ENCODE measurements around the gene KNDC1.

DNA sequence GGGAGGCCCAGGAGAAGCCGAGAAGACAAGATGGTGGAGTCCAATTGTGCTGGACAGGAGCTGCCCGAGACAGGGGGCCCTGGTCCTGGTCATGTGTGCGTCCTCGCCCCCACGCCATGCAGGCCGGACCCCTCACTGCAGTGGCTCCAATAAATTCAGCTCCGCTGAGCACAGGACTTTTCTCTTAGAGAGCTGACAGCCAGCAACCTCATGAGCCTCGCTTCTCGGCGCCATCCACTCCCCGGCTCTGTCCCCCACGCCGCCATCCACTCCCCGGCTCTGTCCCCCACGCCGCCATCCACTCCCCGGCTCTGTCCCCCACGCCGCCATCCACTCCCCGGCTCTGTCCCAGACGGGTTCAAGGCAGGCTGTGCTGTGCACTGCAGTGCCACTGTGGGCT is 67.2 kb downstream of the KNDC1 start:
- TF ChIP-seq SUZ12 (IDR thresholded peaks at IDR 0.05) (no peak), ELF4 (IDR thresholded peaks at IDR 0.05) (no peak), FOXK2 (IDR thresholded peaks at IDR 0.05) (no peak), ARNT (IDR thresholded peaks at IDR 0.05) (no peak), FOXM1 (IDR thresholded peaks at IDR 0.05; ENCODE audit: borderline replicate concordance) (no peak), SP1 (IDR thresholded peaks at IDR 0.05) (no peak), BHLHE40 (IDR thresholded peaks at IDR 0.05; ENCODE audit: borderline replicate concordance) (no peak), NFRKB (IDR thresholded peaks at IDR 0.05) (no peak), LEF1 (IDR thresholded peaks at IDR 0.05; ENCODE audit: borderline replicate concordance) (no peak), CTBP1 (IDR thresholded peaks at IDR 0.05; ENCODE audit: borderline replicate concordance) (no peak), L3MBTL2 (conservative IDR thresholded peaks at IDR 0.05) (no peak), TARDBP (IDR thresholded peaks at IDR 0.05) (no peak), ZNF384 (IDR thresholded peaks at IDR 0.05) (no peak)
- TF ChIP-seq, protein P1, sequence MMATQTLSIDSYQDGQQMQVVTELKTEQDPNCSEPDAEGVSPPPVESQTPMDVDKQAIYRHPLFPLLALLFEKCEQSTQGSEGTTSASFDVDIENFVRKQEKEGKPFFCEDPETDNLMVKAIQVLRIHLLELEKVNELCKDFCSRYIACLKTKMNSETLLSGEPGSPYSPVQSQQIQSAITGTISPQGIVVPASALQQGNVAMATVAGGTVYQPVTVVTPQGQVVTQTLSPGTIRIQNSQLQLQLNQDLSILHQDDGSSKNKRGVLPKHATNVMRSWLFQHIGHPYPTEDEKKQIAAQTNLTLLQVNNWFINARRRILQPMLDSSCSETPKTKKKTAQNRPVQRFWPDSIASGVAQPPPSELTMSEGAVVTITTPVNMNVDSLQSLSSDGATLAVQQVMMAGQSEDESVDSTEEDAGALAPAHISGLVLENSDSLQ (IDR thresholded peaks at IDR 0.05), result no peak

Data from HEK293T (cell line).